ENCODE measurements around the gene NAGPA. TPM values are rescaled to one million over a fixed set of nuclear protein-coding genes. Genes with fewer than 3 reads are reported as not detected.

Gene NAGPA
- total RNA-seq, 1 experiment from 2014 or later, result 11.7 TPM

- H3K4me1 ChIP-seq (ENCODE audit: insufficient read depth, low read length, poor library complexity, severe bottlenecking), result no peaks in the 10 kb centered on the region
- ChIA-PET CTCF (no interaction called here), POLR2A (ENCODE audit: low non-redundant PET) (no interaction called here)
- TF ChIP-seq EZH2 (IDR thresholded peaks at IDR 0.05; ENCODE audit: borderline replicate concordance, low read depth, low read length, poor library complexity, severe bottlenecking) (no peak), CTCF (conservative IDR thresholded peaks at IDR 0.05; ENCODE audit: low read depth, low read length) (no peak)
- H3K27ac ChIP-seq (ENCODE audit: low read depth, low read length, poor library complexity, severe bottlenecking), result no peak overlapping the region
- H3K36me3 ChIP-seq (ENCODE audit: insufficient read depth, low read length, poor library complexity, severe bottlenecking), result no peaks in the 10 kb centered on the region
- H3K4me3 ChIP-seq (ENCODE audit: low read depth, low read length, poor library complexity, severe bottlenecking), result no peak overlapping the region
- intact Hi-C loops (cut with micrococcal nuclease; ENCODE audit: unreplicated experiment), result no loop called here
- H3K27me3 ChIP-seq (replicated peaks; ENCODE audit: insufficient read depth, low read depth, low read length, poor library complexity), result no peaks in the 10 kb centered on the region
- no peaks in the 10 kb centered on the region for H3K9me3 ChIP-seq (ENCODE audit: low read depth, low read length, poor library complexity, severe bottlenecking)
- DNase-seq (ENCODE audit: low spot score), result no peak
- no TSS peak for BruUV-seq (replicated peaks)
Measured at GRCh38 chr16:5002699-5003143, 31.0 kb downstream of the NAGPA start.

GRCh38 chr16:5001986-5002385 lies 31.7 kb downstream of the NAGPA start:
- BruUV-seq (replicated peaks), result no TSS peak
- POLR2A ChIA-PET (ENCODE audit: low non-redundant PET), result no interaction called here

GRCh38 chr16:5001571-5001970 lies 32.2 kb downstream of the NAGPA start:
- ChIA-PET CTCF (interaction anchor here (0.7 kb wide), 1 partner anchor 22 kb away, joined by 18 read pairs; no protein-coding TSS in a partner anchor), POLR2A (ENCODE audit: low non-redundant PET) (no interaction called here)
- intact Hi-C loops (cut with micrococcal nuclease; ENCODE audit: unreplicated experiment), result no loop called here
- H3K9me3 ChIP-seq (ENCODE audit: low read depth, low read length, poor library complexity, severe bottlenecking), result no peaks in the 10 kb centered on the region
- DNase-seq (ENCODE audit: low spot score), result no peak
- no peak overlapping the region for H3K4me3 ChIP-seq (ENCODE audit: low read depth, low read length, poor library complexity, severe bottlenecking)
- H3K4me1 ChIP-seq (ENCODE audit: insufficient read depth, low read length, poor library complexity, severe bottlenecking), result no peaks in the 10 kb centered on the region
- no TSS peak for BruUV-seq (replicated peaks)
- TF ChIP-seq CTCF (conservative IDR thresholded peaks at IDR 0.05; ENCODE audit: low read depth, low read length) (no peak), EZH2 (IDR thresholded peaks at IDR 0.05; ENCODE audit: borderline replicate concordance, low read depth, low read length, poor library complexity, severe bottlenecking) (no peak)
- H3K27ac ChIP-seq (ENCODE audit: low read depth, low read length, poor library complexity, severe bottlenecking), result no peak overlapping the region
- no peaks in the 10 kb centered on the region for H3K36me3 ChIP-seq (ENCODE audit: insufficient read depth, low read length, poor library complexity, severe bottlenecking)
- H3K27me3 ChIP-seq (replicated peaks; ENCODE audit: insufficient read depth, low read depth, low read length, poor library complexity), result no peaks in the 10 kb centered on the region

More at GRCh38 chr16:5001986-5002385, 31.7 kb downstream of the NAGPA start:
- DNase-seq (ENCODE audit: low spot score), result no peak
- Histone ChIP-seq H3K27me3 (replicated peaks; ENCODE audit: insufficient read depth, low read depth, low read length, poor library complexity) (no peaks in the 10 kb centered on the region), H3K4me3 (ENCODE audit: low read depth, low read length, poor library complexity, severe bottlenecking) (no peak overlapping the region), H3K27ac (ENCODE audit: low read depth, low read length, poor library complexity, severe bottlenecking) (no peak overlapping the region), H3K36me3 (ENCODE audit: insufficient read depth, low read length, poor library complexity, severe bottlenecking) (no peaks in the 10 kb centered on the region), H3K4me1 (ENCODE audit: insufficient read depth, low read length, poor library complexity, severe bottlenecking) (no peaks in the 10 kb centered on the region), H3K9me3 (ENCODE audit: low read depth, low read length, poor library complexity, severe bottlenecking) (no peaks in the 10 kb centered on the region)
- TF ChIP-seq CTCF (conservative IDR thresholded peaks at IDR 0.05; ENCODE audit: low read depth, low read length), result no peak
- no peak for TF ChIP-seq EZH2 (IDR thresholded peaks at IDR 0.05; ENCODE audit: borderline replicate concordance, low read depth, low read length, poor library complexity, severe bottlenecking)
- CTCF ChIA-PET, result no interaction called here
- intact Hi-C loops (cut with micrococcal nuclease; ENCODE audit: unreplicated experiment), result no loop called here
